Superior temporal gyrus (tissue), 1 donor: ENCODE data around the gene ENTR1.

Experiments
- DNase-seq: peaks from one replicate; pipeline ENCODE4 v3.0.0-alpha.2; 2016; ENCODE audit errors: extremely low spot score

The ENTR1 gene

GRCh38 chr9:136377341-136378169 is 32.9 kb downstream of the ENTR1 start:
- no peak for DNase-seq

GRCh38 chr9:136376457-136376856 is 34.0 kb downstream of the ENTR1 start:
- DNase-seq = no peak

- DNase-seq = no peak
Observed at GRCh38 chr9:136375096-136375495, 35.3 kb downstream of the ENTR1 start.

GRCh38 chr9:136374183-136374575 is 36.2 kb downstream of the ENTR1 start:
- no peak for DNase-seq

- DNase-seq = no peak
Observed at GRCh38 chr9:136373300-136374182, 36.9 kb downstream of the ENTR1 start, which contains the start of gene CARD9. CARD9 (minus strand) TSS chr9:136373669; CDS start chr9:136372078, 1,591 bp downstream.

- no peak for DNase-seq
Observed at GRCh38 chr9:136372561-136373299, 37.7 kb downstream of the ENTR1 start.

- no peak for DNase-seq
Observed at GRCh38 chr9:136372006-136372405, 38.4 kb downstream of the ENTR1 start.

GRCh38 chr9:136371533-136371880 is 38.9 kb downstream of the ENTR1 start:
- no peak for DNase-seq

GRCh38 chr9:136370687-136371532 is 39.5 kb downstream of the ENTR1 start:
- DNase-seq = no peak

GRCh38 chr9:136370037-136370436 is 40.4 kb downstream of the ENTR1 start:
- DNase-seq = no peak

GRCh38 chr9:136368190-136368589 is 42.2 kb downstream of the ENTR1 start:
- no peak for DNase-seq

- no peak for DNase-seq
Observed at GRCh38 chr9:136367296-136368145, 42.9 kb downstream of the ENTR1 start.

- no peak for DNase-seq
Observed at GRCh38 chr9:136366826-136367225, 43.6 kb downstream of the ENTR1 start.

GRCh38 chr9:136365775-136366222 is 44.6 kb downstream of the ENTR1 start:
- DNase-seq = no peak

- no peak for DNase-seq
Observed at GRCh38 chr9:136364942-136365774, 45.3 kb downstream of the ENTR1 start.

- DNase-seq = no peak
Observed at GRCh38 chr9:136363949-136364748, 46.3 kb downstream of the ENTR1 start.

GRCh38 chr9:136363106-136363948 is 47.1 kb downstream of the ENTR1 start, which contains the start of gene DNLZ:
DNLZ (minus strand) TSS chr9:136363744; CDS start chr9:136363714, 30 bp downstream.
- peak; percentile 88 for DNase-seq
